Glutamatergic neuron (in vitro differentiated cells): ENCODE measurements around the gene CDC23. TPM values are rescaled to one million over a fixed set of nuclear protein-coding genes. Genes with fewer than 3 reads are reported as not detected.

ENCODE experiments used
- DNase-seq: peaks from one replicate; pipeline ENCODE4 v3.0.0; 2022
- H3K27ac Mint-ChIP-seq: one replicate; pipeline ENCODE4 v1.8.0; 2020; ENCODE audit warnings: mild to moderate bottlenecking, mixed read lengths, inconsistent platforms; ENCODE audit not compliant: unreplicated experiment
- H3K27me3 Mint-ChIP-seq: one replicate; pipeline ENCODE4 v1.8.0; 2020; ENCODE audit warnings: mild to moderate bottlenecking, moderate library complexity, mixed read lengths, inconsistent platforms; ENCODE audit not compliant: unreplicated experiment
- H3K36me3 Mint-ChIP-seq: one replicate; pipeline ENCODE4 v1.8.0; 2020; ENCODE audit warnings: mild to moderate bottlenecking, mixed read lengths, inconsistent platforms; ENCODE audit not compliant: unreplicated experiment
- H3K4me1 Mint-ChIP-seq: one replicate; pipeline ENCODE4 v1.8.0; 2020; ENCODE audit warnings: mild to moderate bottlenecking, low read depth, mixed read lengths, inconsistent platforms; ENCODE audit not compliant: unreplicated experiment
- H3K4me3 Mint-ChIP-seq: one replicate; pipeline ENCODE4 v1.8.0; 2020; ENCODE audit warnings: mild to moderate bottlenecking, mixed read lengths, inconsistent platforms; ENCODE audit not compliant: unreplicated experiment
- H3K9me3 Mint-ChIP-seq: one replicate; pipeline ENCODE4 v1.8.0; 2020; ENCODE audit warnings: mild to moderate bottlenecking, moderate library complexity, mixed read lengths, inconsistent platforms; ENCODE audit not compliant: unreplicated experiment
- total RNA-seq: library from RNA; stranded (reverse); fragmentation: NEBNext Ultra II Directional; extraction: Animal tissue kit (Norgen Biotek cat#: 25700); gene quantifications from one replicate; pipeline ENCODE4 v1.2.1, GENCODE V29; 2021; ENCODE audit not compliant: unreplicated experiment
- TF ChIP-seq, protein P1 (sequence below): fragments of 200-600 bp; sonication (generic); IDR thresholded peaks from one replicate; pipeline ENCODE4 v1.5.0; 2021; ENCODE audit not compliant: partially characterized antibody, unreplicated experiment

The CDC23 gene
- total RNA-seq, 1 donor from 2014 or later = 28.9 TPM

DNA sequence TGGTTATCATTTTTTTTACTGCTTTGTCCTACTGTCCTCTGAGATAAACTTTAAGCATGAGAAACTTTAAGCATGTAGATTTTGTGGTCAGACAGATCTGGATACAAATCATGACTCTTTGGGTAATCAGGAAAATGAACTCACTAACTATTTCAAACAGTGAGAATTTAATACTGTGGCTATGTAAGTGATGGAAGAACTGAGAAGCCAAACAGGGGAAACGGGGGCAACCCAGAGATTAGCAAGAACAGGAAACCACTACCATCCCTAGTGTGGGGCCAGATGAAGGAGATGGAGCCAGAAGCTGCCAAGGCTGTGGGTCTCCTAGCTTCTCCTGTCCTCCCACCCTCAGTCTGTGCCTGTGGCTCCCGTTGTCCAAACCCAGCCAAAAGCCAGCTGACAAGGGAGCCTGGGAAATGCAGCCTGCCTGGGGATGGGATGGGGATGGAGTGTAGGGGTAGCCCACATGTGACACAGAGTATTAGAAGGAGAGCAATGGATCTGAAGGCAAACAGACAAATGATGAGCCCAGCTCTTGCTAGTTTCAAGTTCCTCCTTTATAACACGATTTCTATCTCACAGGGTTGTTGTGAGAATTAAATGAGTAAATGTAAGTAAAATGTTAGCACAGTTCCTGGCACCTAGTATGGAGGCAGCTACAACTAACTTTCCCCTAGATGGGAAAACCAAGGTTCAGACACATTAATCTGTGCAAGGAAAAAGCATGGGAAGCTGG is 27.7 kb upstream of the CDC23 start:
- TF ChIP-seq, protein P1, sequence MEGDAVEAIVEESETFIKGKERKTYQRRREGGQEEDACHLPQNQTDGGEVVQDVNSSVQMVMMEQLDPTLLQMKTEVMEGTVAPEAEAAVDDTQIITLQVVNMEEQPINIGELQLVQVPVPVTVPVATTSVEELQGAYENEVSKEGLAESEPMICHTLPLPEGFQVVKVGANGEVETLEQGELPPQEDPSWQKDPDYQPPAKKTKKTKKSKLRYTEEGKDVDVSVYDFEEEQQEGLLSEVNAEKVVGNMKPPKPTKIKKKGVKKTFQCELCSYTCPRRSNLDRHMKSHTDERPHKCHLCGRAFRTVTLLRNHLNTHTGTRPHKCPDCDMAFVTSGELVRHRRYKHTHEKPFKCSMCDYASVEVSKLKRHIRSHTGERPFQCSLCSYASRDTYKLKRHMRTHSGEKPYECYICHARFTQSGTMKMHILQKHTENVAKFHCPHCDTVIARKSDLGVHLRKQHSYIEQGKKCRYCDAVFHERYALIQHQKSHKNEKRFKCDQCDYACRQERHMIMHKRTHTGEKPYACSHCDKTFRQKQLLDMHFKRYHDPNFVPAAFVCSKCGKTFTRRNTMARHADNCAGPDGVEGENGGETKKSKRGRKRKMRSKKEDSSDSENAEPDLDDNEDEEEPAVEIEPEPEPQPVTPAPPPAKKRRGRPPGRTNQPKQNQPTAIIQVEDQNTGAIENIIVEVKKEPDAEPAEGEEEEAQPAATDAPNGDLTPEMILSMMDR = no peak
- H3K36me3 Mint-ChIP-seq = no peaks in the 10 kb centered on the region
- peak overlapping the region; percentile 17 for H3K27ac Mint-ChIP-seq
- peaks cover 29% of the 10 kb centered on the region for H3K4me1 Mint-ChIP-seq
- peak overlapping the region; percentile 67 for H3K4me3 Mint-ChIP-seq
- H3K9me3 Mint-ChIP-seq = no peaks in the 10 kb centered on the region
- H3K27me3 Mint-ChIP-seq = peaks cover 10% of the 10 kb centered on the region
- no peak for DNase-seq

DNA sequence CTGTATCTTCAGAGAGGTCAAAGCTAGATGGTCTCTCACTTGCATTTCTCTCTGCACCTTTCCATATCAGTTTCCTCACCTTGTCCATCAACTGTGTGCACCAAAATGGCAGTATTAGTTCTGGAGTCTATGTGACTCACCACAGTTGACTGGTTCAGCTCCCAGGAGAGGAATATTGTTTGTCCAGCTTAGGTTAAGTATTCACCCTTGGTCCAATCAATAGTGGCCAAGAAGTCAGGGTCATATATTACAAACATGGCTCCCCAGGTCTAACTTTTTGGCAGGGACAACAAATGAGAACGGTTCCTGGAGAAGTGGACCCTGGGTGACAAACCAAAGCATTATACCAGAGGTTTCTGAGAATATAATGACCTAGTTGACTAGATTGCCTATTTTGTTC is 24.9 kb upstream of the CDC23 start:
- Mint-ChIP-seq H3K9me3 (no peaks in the 10 kb centered on the region), H3K27me3 (peaks cover 4% of the 10 kb centered on the region), H3K27ac (no peak overlapping the region), H3K36me3 (no peaks in the 10 kb centered on the region), H3K4me3 (no peak overlapping the region), H3K4me1 (peaks cover 16% of the 10 kb centered on the region)
- TF ChIP-seq, protein P1 = no peak
- no peak for DNase-seq

GRCh38 chr5:138234651-138235050 is 21.5 kb upstream of the CDC23 start:
- no peaks in the 10 kb centered on the region for H3K9me3 Mint-ChIP-seq
- DNase-seq = no peak
- H3K36me3 Mint-ChIP-seq = no peaks in the 10 kb centered on the region
- TF ChIP-seq, protein P1 = no peak
- H3K27ac Mint-ChIP-seq = no peak overlapping the region
- no peak overlapping the region for H3K4me3 Mint-ChIP-seq
- H3K27me3 Mint-ChIP-seq = peaks cover 1% of the 10 kb centered on the region
- peaks cover 9% of the 10 kb centered on the region for H3K4me1 Mint-ChIP-seq

DNA sequence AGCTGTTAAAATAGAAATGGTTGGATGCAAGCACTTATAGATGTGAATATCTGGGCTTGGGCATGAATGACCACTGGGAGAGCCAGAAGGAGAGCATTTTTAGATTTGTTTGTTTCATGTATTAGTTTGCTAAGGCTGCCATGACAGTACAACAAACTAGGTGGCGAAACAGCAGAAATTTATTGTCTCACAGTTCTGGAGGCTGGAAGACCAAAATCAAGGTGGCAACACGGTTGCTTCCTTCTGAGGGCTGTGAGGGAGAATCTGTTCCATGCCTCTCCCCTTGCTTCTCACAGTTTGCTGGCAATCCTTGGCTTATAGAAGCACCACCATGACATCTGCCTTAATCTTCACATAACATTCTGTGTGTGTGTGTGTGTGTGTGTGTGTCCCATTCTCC is 20.2 kb upstream of the CDC23 start:
- peaks cover 1% of the 10 kb centered on the region for H3K27me3 Mint-ChIP-seq
- TF ChIP-seq, protein P1 = no peak
- DNase-seq = no peak
- peaks cover 9% of the 10 kb centered on the region for H3K4me1 Mint-ChIP-seq
- no peak overlapping the region for H3K4me3 Mint-ChIP-seq
- no peaks in the 10 kb centered on the region for H3K9me3 Mint-ChIP-seq
- no peak overlapping the region for H3K27ac Mint-ChIP-seq
- H3K36me3 Mint-ChIP-seq = no peaks in the 10 kb centered on the region

DNA sequence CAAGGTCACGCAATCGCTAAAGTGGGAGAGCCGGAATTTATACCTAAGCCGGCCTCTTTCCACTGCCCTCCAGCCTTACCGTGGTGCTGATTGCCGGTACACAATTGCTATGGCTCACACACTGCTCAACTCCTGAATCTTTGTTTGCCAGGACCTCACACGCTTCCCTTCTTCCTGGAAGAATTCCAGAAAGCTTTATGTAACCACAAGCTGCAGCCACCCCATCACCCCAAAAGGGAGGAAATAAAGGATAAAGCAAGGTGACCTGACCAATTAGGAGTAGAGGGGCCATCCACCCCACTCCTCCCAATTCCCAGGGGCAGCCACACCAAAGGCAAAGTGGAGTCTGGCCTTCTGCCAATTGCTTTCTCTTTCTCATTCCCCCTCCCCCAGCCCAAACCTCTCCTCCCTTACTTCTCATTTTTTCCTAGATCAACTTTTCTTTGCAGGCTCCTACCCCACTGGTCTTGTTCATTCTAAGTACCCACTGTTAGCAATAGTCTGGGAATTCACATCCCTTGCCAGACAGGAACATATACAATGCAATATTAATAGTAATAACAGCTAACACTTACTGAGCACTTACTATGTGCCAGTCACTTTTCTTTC is 18.0 kb upstream of the CDC23 start:
- peak overlapping the region; percentile 38 for H3K4me3 Mint-ChIP-seq
- H3K36me3 Mint-ChIP-seq = no peaks in the 10 kb centered on the region
- peaks cover 1% of the 10 kb centered on the region for H3K27me3 Mint-ChIP-seq
- H3K27ac Mint-ChIP-seq = peak overlapping the region; percentile 93
- H3K9me3 Mint-ChIP-seq = no peaks in the 10 kb centered on the region
- TF ChIP-seq, protein P1 = no peak
- DNase-seq = peak; percentile 66
- H3K4me1 Mint-ChIP-seq = peaks cover 9% of the 10 kb centered on the region
